HG02943 (cell line): Measurements from ENCODE around the gene CDH9.
"Not testable (repeated sequence)": the region's sequence is repeated elsewhere in the genome, so short reads cannot be mapped to it uniquely, and the experiment has no call there.

Source experiments
- ATAC-seq: cut with Tn5 transposase; IDR thresholded peaks from one replicate; pipeline ENCODE4 v1.9.1; 2021; ENCODE audit warnings: mild to moderate bottlenecking, low read depth, moderate library complexity; ENCODE audit not compliant: unreplicated experiment

CDH9 gene

GRCh38 chr5:26955161-26955560, 83.2 kb downstream of the CDH9 start:
- ATAC-seq, result no peak

GRCh38 chr5:26948921-26949320, 89.5 kb downstream of the CDH9 start:
- no peak for ATAC-seq

- ATAC-seq, result no peak
These were observed 92.5 kb downstream of the CDH9 start for GRCh38 chr5:26945901-26946300.

GRCh38 chr5:26942481-26942880, 95.9 kb downstream of the CDH9 start:
- no peak for ATAC-seq

- ATAC-seq, result no peak
These were observed 97.4 kb downstream of the CDH9 start for GRCh38 chr5:26940994-26941393.

GRCh38 chr5:26932238-26932637, 106.1 kb downstream of the CDH9 start:
- no peak for ATAC-seq

- no peak for ATAC-seq
These were observed 116.9 kb downstream of the CDH9 start for GRCh38 chr5:26921439-26921838.

- no peak for ATAC-seq
These were observed 134.9 kb downstream of the CDH9 start for GRCh38 chr5:26903469-26903868.

- ATAC-seq, result no peak
These were observed 143.6 kb downstream of the CDH9 start for GRCh38 chr5:26894719-26895263.

- ATAC-seq, result no peak
These were observed 145.3 kb downstream of the CDH9 start for GRCh38 chr5:26893078-26893477.

GRCh38 chr5:26889815-26890214, 148.6 kb downstream of the CDH9 start:
- no peak for ATAC-seq

- ATAC-seq, result no peak
These were observed 153.9 kb downstream of the CDH9 start for GRCh38 chr5:26884481-26884880.

- ATAC-seq, result no peak
These were observed 155.0 kb downstream of the CDH9 start for GRCh38 chr5:26883375-26883774.

GRCh38 chr5:26881901-26882300, 156.5 kb downstream of the CDH9 start:
- ATAC-seq, result no peak

GRCh38 chr5:26877154-26877553, 161.2 kb downstream of the CDH9 start:
- ATAC-seq, result no peak

GRCh38 chr5:26872337-26872736, 166.0 kb downstream of the CDH9 start:
- no peak for ATAC-seq

- ATAC-seq, result no peak
These were observed 168.6 kb downstream of the CDH9 start for GRCh38 chr5:26869781-26870180.

GRCh38 chr5:26868504-26868903, 169.9 kb downstream of the CDH9 start:
- ATAC-seq, result no peak

GRCh38 chr5:26864061-26864460, 174.3 kb downstream of the CDH9 start:
- ATAC-seq, result no peak

GRCh38 chr5:26856238-26856637, 182.1 kb downstream of the CDH9 start:
- ATAC-seq, result no peak

GRCh38 chr5:26852450-26852849, 185.9 kb downstream of the CDH9 start:
- not testable (repeated sequence) for ATAC-seq

GRCh38 chr5:26847041-26847736, 191.2 kb downstream of the CDH9 start:
- ATAC-seq, result no peak
